A549 (cell line): ENCODE measurements around the gene EAPP.

Source experiments
- CTCF ChIP-seq: fragments of >200 bp; sonication (Bioruptor Twin); formaldehyde crosslinking; IDR thresholded peaks from 3 replicates; pipeline ENCODE4 v1.5.1; 2016
- EP300 ChIP-seq, 2 experiments: fragments of >200 bp; sonication (Bioruptor Twin); formaldehyde crosslinking; IDR thresholded peaks; 2 replicates in 1 of 2; 3 replicates in 1 of 2; pipeline ENCODE4 v1.6.1; 2016 to 2017
- HOXB13 ChIP-seq: fragments of 250-450 bp; sonication (Bioruptor Pico); IDR thresholded peaks from 2 replicates; pipeline ENCODE4 v1.5.0; 2020; ENCODE audit warnings: low read depth, mild to moderate bottlenecking, moderate library complexity
- MYC ChIP-seq: IDR thresholded peaks from 2 replicates; pipeline ENCODE4 v1.6.1; 2012; ENCODE audit warnings: mild to moderate bottlenecking, inconsistent platforms, low read length, improper control_type of control experiment, borderline replicate concordance
- NR3C1 ChIP-seq: fragments of >200 bp; sonication (Bioruptor Twin); formaldehyde crosslinking; IDR thresholded peaks from 3 replicates; pipeline ENCODE4 v1.6.1; 2017

GRCh38 chr14:34489324-34489723 is 50.2 kb downstream of the EAPP start:
- TF ChIP-seq MYC = no peak
- no peak for TF ChIP-seq CTCF
- TF ChIP-seq HOXB13 (CRISPR knock-in tag) = no peak
- no peak for TF ChIP-seq EP300 (IDR thresholded peaks at IDR 0.05)
- no peak for TF ChIP-seq NR3C1
